ENCODE results near the gene CLVS2. TPM values are rescaled to one million over a fixed set of nuclear protein-coding genes. Genes with fewer than 3 reads are reported as not detected.

Gene CLVS2
- total RNA-seq, result not detected

GRCh38 chr6:122995921-122996793 is at the start of gene CLVS2:
TSS of gene CLVS2 (plus strand) at chr6:122996235. CDS start at chr6:122997778, 1,543 bp downstream.

Other genes starting within 250 kb of the CLVS2 start
- gene FABP7, start 216.5 kb upstream of the CLVS2 start, total RNA-seq, result not detected
- gene SMPDL3A, start 207.0 kb upstream of the CLVS2 start, total RNA-seq, result under 1 TPM in 1 of 2 experiments, not detected in 1; 0.17 TPM